ENCODE measurements around the gene CENPL.
A peak's percentile ranks its signal among the peaks of the same experiment; 100 is the strongest.

CENPL gene

GRCh38 chr1:173867753-173868265 is 43.1 kb upstream of the CENPL start, which contains the start of gene GAS5:
GAS5 (minus strand) TSS chr1:173867989.
- peak; percentile 83 for FAIRE-seq
- DNase-seq (ENCODE audit: insufficient read length, low spot score) = no peak
- TF ChIP-seq, protein P1, sequence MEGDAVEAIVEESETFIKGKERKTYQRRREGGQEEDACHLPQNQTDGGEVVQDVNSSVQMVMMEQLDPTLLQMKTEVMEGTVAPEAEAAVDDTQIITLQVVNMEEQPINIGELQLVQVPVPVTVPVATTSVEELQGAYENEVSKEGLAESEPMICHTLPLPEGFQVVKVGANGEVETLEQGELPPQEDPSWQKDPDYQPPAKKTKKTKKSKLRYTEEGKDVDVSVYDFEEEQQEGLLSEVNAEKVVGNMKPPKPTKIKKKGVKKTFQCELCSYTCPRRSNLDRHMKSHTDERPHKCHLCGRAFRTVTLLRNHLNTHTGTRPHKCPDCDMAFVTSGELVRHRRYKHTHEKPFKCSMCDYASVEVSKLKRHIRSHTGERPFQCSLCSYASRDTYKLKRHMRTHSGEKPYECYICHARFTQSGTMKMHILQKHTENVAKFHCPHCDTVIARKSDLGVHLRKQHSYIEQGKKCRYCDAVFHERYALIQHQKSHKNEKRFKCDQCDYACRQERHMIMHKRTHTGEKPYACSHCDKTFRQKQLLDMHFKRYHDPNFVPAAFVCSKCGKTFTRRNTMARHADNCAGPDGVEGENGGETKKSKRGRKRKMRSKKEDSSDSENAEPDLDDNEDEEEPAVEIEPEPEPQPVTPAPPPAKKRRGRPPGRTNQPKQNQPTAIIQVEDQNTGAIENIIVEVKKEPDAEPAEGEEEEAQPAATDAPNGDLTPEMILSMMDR (IDR thresholded peaks at IDR 0.05; ENCODE audit: insufficient read depth, missing control alignments) = no peak

DNA sequence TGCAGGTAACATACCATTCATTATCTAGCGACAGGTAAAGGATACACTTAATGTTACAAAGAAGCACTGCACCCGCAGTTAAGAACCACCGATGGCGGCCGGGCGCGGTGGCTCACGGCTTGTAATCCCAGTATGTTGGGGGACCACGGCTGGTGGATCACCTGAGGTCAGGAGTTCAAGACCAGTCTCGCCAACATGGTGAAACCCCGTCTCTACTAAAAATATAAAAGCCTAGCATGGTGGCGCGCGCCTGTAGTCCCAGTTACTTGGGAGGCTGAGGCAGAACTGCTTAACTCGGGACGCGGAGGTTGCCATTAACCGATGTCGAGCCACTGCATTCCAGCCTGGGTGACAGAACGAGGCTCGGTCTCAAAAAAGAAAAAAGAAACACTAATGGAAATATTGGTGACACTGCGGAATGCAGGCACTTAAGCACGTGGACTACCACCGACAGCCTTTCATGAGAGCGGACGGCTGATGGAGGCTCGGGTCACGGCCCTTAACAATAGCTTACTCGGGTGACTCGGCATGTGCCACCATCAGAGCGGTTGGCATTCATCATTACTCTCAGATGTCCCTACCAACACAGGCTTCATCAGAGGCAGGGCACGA is 42.6 kb upstream of the CENPL start:
- TF ChIP-seq, protein P1 (IDR thresholded peaks at IDR 0.05; ENCODE audit: insufficient read depth, missing control alignments) = no peak
- no peak for FAIRE-seq
- no peak for DNase-seq (ENCODE audit: insufficient read length, low spot score)

- DNase-seq (ENCODE audit: insufficient read length, low spot score) (no peak), FAIRE-seq (peak; percentile 32)
- TF ChIP-seq, protein P1 (IDR thresholded peaks at IDR 0.05; ENCODE audit: insufficient read depth, missing control alignments) = no peak
These were observed 41.9 kb upstream of the CENPL start for GRCh38 chr1:173866413-173867115.

GRCh38 chr1:173865468-173866164 is 40.9 kb upstream of the CENPL start:
- DNase-seq (ENCODE audit: insufficient read length, low spot score) (no peak), FAIRE-seq (peak; percentile 67)
- TF ChIP-seq, protein P1 (IDR thresholded peaks at IDR 0.05; ENCODE audit: insufficient read depth, missing control alignments) = no peak

DNA sequence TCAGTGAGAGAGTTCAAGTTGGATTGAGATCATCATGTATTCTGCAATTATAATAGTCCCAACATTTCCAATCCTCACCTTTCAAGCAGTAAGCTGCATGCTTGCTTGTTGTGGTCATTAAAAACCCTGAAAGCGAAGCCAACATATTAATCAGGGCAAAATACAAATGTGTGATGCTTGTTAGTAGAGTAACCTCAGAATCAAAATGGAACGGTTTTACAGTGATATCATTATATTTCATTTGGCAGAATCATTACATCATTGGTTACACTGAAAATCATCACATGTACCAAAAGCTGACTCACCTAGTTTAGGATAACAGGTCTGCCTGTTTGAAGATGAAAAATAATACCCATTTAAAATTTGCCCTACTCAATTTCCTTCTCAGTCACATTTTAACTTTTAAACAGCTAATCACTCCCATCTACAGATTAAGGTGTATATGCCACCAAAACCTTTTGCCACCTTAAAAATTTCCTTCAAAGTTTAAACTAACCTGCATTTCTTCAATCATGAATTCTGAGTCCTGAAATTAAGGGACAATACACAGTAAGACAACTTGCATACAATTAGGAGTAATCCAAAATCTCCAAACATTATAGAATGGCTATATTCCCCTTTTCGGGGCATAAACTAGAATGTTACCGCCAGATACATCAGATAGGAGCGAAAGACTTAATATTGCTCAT is 39.6 kb upstream of the CENPL start:
- TF ChIP-seq, protein P1 (IDR thresholded peaks at IDR 0.05; ENCODE audit: insufficient read depth, missing control alignments) = no peak
- DNase-seq (ENCODE audit: insufficient read length, low spot score) (no peak), FAIRE-seq (no peak)

DNA sequence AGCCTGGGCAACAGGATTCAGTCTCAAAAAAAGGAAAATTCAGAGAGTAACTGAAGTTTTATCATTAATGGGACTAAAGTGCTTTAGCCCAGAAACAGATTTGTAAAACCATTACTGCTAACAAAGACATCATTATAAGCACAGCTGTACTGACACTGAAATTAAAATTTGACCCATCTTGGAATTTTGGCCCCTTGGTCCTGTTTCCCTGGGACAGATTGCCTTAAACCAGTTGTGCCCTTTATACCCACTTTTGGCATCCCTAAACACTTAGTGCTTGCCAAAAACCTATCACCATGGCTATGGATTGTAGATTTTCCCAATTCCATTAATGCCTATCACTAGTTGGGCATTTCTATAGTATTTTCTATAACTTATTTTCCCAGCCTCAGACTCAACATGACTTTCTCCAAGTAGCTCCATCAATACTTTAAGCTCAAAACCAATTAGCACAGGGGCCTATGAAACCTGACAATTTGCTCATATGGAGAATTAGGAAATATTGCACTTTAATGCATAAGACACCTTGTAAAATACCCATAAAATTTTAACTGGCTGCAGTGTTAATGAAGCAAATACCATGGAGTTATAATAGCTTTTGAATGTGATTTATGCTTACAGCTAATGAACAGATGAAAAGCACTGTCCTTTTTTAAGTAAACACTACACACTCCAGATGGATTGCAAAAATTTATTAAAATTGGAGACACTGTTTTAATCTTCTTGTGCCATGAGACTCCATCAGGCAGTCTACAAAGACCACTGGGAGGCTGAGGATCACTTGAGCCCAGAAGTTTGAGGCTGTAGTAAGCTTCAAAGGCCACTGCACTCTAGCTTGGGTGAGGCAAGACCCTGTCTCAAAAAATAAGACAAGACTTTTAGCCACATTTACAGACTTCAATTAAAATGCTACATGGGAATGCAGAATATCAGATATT is 38.8 kb upstream of the CENPL start:
- TF ChIP-seq, protein P1 (IDR thresholded peaks at IDR 0.05; ENCODE audit: insufficient read depth, missing control alignments) = no peak
- DNase-seq (ENCODE audit: insufficient read length, low spot score) (no peak), FAIRE-seq (no peak)

Data from D721Med (cell line).